ENCODE results near the gene C1QTNF8.

C1QTNF8 gene

DNA sequence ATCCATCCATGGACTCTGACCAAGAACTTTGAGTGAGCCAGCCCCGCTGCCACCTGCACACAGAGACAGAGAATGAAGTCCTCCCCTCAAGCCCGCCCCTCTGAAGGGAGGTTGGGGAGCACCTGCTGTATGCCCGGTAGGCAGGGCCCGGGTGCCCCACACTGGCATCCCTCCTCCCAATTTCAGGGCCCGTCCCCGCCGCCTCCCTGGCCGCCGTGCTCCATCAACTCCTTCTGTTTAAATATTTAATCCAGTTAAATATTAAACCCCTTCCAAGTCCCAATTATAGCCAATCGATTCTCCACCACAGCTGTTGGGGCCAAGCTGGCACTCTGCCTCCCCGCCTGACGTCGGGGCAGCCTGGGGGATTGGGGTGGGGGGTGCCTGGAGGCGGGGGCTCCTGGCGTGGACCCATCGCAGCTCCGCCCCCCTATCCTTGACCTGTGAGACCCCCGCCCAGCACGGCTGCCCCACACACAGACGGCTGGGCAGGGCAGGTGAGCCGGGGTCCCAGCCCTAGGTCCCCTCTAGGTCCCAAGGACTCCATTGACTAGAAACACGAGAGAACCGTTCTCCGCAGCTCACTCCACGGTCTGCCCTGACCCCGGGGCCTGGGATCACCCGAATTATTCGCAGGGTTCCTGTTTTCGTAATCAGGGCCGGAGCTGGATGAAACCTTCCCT lies 38.9 kb upstream of the C1QTNF8 start:
- H3K4me1 ChIP-seq (ENCODE audit: control insufficient read depth in 1 of 2, insufficient read depth in 2 of 2, low read length in 2 of 2), result no peaks in the 10 kb centered on the region
- H3K27ac ChIP-seq (ENCODE audit: low read length), result no peak overlapping the region
- no peaks in the 10 kb centered on the region for H3K36me3 ChIP-seq (ENCODE audit: control insufficient read depth in 1 of 2, insufficient read depth in 2 of 2, low read length in 2 of 2)
- no peaks in the 10 kb centered on the region for H3K9me3 ChIP-seq (ENCODE audit: control insufficient read depth in 1 of 2, low read length in 2 of 2)
- H3K27me3 ChIP-seq (ENCODE audit: low read depth, low read length), result no peaks in the 10 kb centered on the region
- no peak overlapping the region for H3K4me3 ChIP-seq (ENCODE audit: low read depth in 1 of 2, low read length in 2 of 2)

DNA sequence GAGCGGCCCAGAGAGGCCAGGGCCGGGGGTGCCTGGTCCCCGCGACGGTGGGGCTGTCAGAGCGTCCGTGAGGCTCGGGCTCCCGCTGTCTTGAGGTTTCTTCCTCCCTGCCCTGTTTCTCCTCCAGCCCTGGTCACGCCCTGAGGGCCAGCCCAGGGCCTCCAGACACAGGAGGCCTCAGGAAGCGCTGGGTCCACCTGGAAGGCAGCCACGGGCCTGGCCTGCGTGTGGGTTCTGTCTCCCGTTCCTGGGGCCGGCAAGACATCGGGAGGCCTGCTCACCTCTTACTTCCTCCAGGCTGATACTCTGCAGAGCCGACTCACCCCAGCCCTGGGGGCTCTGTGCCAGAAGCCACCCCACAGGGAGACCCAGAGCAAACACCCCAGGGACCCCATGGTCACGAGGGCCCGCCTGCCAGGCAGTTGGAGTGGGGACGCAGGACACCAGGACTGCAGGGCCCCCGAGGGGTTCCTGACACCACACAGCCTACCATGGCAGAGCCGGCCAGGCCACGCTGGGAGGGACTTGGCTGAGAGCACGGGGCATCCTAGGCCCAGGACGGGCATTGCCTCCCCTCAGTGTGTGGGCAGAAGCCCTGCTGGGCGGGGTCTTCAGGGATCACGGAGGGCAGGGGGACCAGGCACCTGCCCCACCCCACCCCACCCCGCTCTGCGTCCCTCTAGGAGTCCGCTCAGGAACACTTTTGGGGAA lies 37.9 kb upstream of the C1QTNF8 start:
- Histone ChIP-seq H3K27me3 (ENCODE audit: low read depth, low read length) (no peaks in the 10 kb centered on the region), H3K4me3 (ENCODE audit: low read depth in 1 of 2, low read length in 2 of 2) (no peak overlapping the region), H3K27ac (ENCODE audit: low read length) (no peak overlapping the region), H3K4me1 (ENCODE audit: control insufficient read depth in 1 of 2, insufficient read depth in 2 of 2, low read length in 2 of 2) (no peaks in the 10 kb centered on the region), H3K9me3 (ENCODE audit: control insufficient read depth in 1 of 2, low read length in 2 of 2) (no peaks in the 10 kb centered on the region), H3K36me3 (ENCODE audit: control insufficient read depth in 1 of 2, insufficient read depth in 2 of 2, low read length in 2 of 2) (no peaks in the 10 kb centered on the region)

DNA sequence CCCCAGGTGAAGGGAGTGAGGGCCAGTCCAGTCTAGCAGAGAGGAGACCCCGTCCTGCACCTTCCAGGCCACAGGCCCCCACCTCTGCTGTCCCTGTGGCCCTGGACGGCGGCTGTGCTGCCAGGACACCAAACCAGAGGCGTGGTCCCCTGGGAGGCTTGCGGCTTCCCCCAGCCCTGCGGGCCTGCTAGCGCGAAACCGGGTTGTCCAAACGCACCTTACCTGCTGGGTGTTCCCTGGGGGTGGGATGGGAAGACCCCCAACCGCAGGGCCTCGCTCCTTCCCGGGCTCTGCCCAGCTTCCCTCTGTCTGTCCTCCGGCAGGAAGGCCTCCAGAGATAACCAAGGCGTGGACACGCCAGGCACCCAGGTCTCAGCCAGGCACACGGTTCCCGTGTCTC lies 37.2 kb upstream of the C1QTNF8 start:
- no peaks in the 10 kb centered on the region for H3K9me3 ChIP-seq (ENCODE audit: control insufficient read depth in 1 of 2, low read length in 2 of 2)

DNA sequence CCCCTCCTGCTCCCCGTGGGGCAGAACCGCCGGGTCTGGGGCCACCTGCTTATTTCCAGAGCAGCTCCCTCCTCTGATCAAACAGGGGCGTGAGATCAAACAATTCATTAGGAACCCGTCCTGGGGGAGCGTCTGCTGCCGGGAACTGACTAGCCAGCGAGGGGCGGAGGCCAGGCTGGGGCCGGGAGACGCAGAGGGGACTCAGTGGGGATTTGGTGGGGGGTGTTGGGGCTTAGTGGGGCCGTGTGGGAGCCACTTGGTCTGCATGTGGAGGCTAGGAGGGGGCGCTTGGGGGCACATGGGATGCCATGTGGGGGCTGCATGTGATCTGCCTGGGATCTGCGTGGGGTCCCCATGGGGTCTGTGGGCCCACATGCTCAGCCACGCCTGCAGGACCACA lies 36.4 kb upstream of the C1QTNF8 start:
- Histone ChIP-seq H3K4me1 (ENCODE audit: control insufficient read depth in 1 of 2, insufficient read depth in 2 of 2, low read length in 2 of 2) (no peaks in the 10 kb centered on the region), H3K36me3 (ENCODE audit: control insufficient read depth in 1 of 2, insufficient read depth in 2 of 2, low read length in 2 of 2) (no peaks in the 10 kb centered on the region), H3K27ac (ENCODE audit: low read length) (no peak overlapping the region), H3K9me3 (ENCODE audit: control insufficient read depth in 1 of 2, low read length in 2 of 2) (no peaks in the 10 kb centered on the region), H3K4me3 (ENCODE audit: low read depth in 1 of 2, low read length in 2 of 2) (no peak overlapping the region), H3K27me3 (ENCODE audit: low read depth, low read length) (no peaks in the 10 kb centered on the region)

More for the DNA sequence above, 37.2 kb upstream of the C1QTNF8 start:
- Histone ChIP-seq H3K4me1 (ENCODE audit: control insufficient read depth in 1 of 2, insufficient read depth in 2 of 2, low read length in 2 of 2) (no peaks in the 10 kb centered on the region), H3K27ac (ENCODE audit: low read length) (no peak overlapping the region), H3K36me3 (ENCODE audit: control insufficient read depth in 1 of 2, insufficient read depth in 2 of 2, low read length in 2 of 2) (no peaks in the 10 kb centered on the region), H3K4me3 (ENCODE audit: low read depth in 1 of 2, low read length in 2 of 2) (no peak overlapping the region), H3K27me3 (ENCODE audit: low read depth, low read length) (no peaks in the 10 kb centered on the region)

DNA sequence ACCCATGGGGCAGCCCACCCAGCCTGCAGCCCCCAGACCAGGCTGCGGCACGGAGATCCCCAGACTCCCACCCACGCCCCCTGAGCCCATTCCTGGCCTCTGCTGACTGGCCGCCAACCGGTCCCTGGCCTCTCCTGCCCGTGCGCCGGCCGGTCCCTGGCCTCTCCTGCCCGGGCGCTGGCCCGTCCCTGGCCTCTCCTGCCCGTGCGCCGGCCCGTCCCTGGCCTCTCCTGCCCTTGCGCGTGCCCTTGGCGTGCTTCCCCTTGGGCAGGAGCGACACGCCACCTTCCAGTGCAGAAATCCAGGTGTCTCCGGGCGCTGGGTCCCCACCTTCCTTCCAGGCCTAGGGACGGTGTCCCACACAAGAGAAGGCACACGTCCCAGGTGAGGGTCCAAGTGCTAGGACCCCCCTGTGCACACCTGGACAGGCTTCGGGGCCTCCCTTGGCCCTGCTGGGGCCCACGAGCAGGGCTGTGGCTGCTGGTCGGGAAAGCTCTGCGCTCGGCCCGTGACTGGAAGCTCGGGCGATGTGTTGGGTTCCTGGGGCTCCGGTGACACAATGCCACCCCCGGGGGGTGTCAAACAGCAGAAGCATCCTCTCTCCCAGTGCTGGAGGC lies 35.4 kb upstream of the C1QTNF8 start:
- H3K4me3 ChIP-seq (ENCODE audit: low read depth in 1 of 2, low read length in 2 of 2), result no peak overlapping the region
- H3K9me3 ChIP-seq (ENCODE audit: control insufficient read depth in 1 of 2, low read length in 2 of 2), result no peaks in the 10 kb centered on the region
- no peak overlapping the region for H3K27ac ChIP-seq (ENCODE audit: low read length)
- H3K36me3 ChIP-seq (ENCODE audit: control insufficient read depth in 1 of 2, insufficient read depth in 2 of 2, low read length in 2 of 2), result no peaks in the 10 kb centered on the region
- no peaks in the 10 kb centered on the region for H3K27me3 ChIP-seq (ENCODE audit: low read depth, low read length)
- H3K4me1 ChIP-seq (ENCODE audit: control insufficient read depth in 1 of 2, insufficient read depth in 2 of 2, low read length in 2 of 2), result no peaks in the 10 kb centered on the region

DNA sequence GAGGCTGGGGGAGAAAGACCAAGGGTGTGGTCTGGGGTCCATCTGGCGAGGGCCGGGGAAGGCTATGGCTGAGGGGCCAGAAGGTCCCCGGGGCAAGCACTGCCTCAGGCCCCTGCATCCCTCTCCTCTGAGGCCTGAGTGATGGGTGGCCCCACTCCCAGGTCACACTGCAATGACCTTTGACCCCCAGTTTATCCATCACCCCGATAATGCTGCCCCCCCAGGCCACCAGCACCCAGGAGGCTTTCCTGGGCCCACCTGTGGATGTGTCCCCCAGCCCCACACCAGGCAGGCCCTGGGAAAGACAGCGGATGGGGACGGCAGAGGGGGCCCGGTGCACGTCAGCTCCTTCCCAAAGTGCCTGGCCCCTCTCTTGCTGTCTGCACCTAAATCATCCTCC lies 34.3 kb upstream of the C1QTNF8 start:
- no peak overlapping the region for H3K27ac ChIP-seq (ENCODE audit: low read length)
- no peak overlapping the region for H3K4me3 ChIP-seq (ENCODE audit: low read depth in 1 of 2, low read length in 2 of 2)
- H3K36me3 ChIP-seq (ENCODE audit: control insufficient read depth in 1 of 2, insufficient read depth in 2 of 2, low read length in 2 of 2), result no peaks in the 10 kb centered on the region
- no peaks in the 10 kb centered on the region for H3K9me3 ChIP-seq (ENCODE audit: control insufficient read depth in 1 of 2, low read length in 2 of 2)
- no peaks in the 10 kb centered on the region for H3K27me3 ChIP-seq (ENCODE audit: low read depth, low read length)
- peaks cover 0 to 4% of the 10 kb centered on the region in 2 donors for H3K4me1 ChIP-seq (ENCODE audit: control insufficient read depth in 1 of 2, insufficient read depth in 2 of 2, low read length in 2 of 2)

DNA sequence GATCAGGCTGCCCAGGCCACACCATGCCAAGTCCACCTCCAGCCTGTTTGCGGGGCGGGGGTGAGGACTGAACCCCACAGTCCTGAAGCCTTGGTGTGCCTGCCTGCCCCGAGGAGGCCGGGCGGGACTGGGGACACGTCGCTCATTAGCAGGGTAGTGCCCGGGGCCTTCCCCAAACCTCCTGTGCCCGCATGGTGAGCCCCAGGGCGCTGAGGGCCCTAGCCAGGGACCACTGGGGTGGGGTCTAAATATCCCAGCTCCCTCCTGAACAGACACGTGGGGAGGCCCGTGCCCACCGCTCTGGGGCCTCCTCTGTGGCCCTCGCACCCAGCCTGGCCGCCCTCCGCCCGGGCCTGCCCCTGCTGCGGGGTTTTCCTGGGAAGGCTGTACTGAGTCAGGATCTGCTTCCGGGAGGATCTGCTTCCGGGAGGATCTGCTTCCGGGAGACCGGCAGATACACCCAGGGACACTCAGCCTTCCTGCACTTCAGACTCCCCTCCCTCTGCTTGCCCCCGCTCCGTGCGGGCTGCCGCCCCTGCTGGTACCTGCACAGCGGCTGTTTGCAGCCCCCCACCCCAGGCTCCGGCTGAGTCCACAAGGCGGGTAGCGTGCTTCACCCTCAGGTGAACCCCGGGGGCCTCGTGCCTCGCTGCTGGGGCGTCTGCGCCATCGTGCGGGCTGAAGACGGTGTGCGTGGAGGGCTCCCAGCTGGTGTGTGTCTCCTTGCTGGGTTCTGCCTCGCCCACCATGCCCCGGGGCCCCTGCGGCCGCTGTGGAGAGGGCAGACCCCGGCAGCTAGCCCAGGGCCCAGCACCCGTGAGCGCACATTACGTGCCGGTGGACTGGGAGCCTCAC lies 33.3 kb upstream of the C1QTNF8 start:
- Histone ChIP-seq H3K4me3 (ENCODE audit: low read depth in 1 of 2, low read length in 2 of 2) (no peak overlapping the region), H3K27me3 (ENCODE audit: low read depth, low read length) (no peaks in the 10 kb centered on the region), H3K4me1 (ENCODE audit: control insufficient read depth in 1 of 2, insufficient read depth in 2 of 2, low read length in 2 of 2) (peaks cover 0 to 7% of the 10 kb centered on the region in 2 donors), H3K27ac (ENCODE audit: low read length) (no peak overlapping the region), H3K36me3 (ENCODE audit: control insufficient read depth in 1 of 2, insufficient read depth in 2 of 2, low read length in 2 of 2) (no peaks in the 10 kb centered on the region), H3K9me3 (ENCODE audit: control insufficient read depth in 1 of 2, low read length in 2 of 2) (no peaks in the 10 kb centered on the region)

DNA sequence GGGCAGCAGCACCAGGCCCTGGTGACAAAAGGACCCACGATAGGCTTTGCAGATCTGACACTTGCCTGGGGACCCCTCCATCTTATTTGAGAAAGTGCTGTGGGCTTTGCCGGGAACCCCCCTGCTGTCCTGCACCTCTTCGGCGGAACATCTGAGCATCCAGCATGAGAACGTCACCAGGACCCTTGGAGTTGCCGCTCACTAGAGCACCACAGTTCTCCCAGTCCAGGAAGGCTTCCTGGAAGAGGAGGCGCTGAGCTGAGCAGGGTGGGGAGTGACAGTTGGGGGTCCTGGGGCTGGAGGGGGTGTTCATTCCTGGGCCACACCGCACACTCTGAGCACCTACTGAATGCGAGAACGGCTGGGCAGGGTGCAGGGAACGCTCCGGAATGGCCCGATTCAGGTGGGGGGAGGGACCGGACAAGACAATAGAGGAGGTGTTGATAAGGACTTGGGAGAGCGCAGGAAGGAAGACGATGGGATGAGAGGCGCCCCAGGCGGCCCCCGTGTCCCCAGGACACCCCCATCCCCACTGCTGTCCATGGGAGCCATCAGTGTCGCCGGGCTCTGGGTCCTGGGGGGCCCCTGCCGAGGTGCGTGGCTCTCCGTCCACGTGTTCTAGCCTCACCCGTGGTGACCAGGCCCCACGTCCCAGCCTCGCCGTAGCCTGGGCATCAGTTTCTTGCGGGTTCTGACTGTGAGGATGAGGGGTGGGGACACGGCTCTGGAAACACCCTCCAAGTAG lies 32.1 kb upstream of the C1QTNF8 start:
- Histone ChIP-seq H3K27ac (ENCODE audit: low read length) (no peak overlapping the region), H3K4me3 (ENCODE audit: low read depth in 1 of 2, low read length in 2 of 2) (no peak overlapping the region), H3K27me3 (ENCODE audit: low read depth, low read length) (no peaks in the 10 kb centered on the region), H3K4me1 (ENCODE audit: control insufficient read depth in 1 of 2, insufficient read depth in 2 of 2, low read length in 2 of 2) (peaks cover 0 to 7% of the 10 kb centered on the region in 2 donors), H3K36me3 (ENCODE audit: control insufficient read depth in 1 of 2, insufficient read depth in 2 of 2, low read length in 2 of 2) (no peaks in the 10 kb centered on the region), H3K9me3 (ENCODE audit: control insufficient read depth in 1 of 2, low read length in 2 of 2) (no peaks in the 10 kb centered on the region)

DNA sequence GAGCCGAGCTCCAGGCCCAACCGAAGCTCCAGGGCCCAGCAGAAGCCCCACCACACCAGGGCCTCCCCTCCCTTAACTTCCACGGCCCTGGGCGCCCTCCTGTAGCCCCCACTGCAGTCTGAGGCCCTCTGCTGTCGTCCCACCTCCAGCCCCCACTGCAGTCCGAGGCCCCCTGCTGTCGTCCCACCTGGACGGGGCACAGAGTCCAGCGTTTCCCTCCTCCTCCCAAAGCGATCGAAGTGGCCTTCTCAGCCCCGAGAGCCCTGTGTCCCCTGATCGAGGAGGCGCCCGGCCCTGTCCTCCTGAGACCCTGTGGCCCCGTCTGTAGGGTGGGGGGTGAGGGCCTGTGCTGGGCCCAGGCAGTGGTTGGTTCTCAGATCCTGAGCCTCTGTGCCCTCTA lies 31.1 kb upstream of the C1QTNF8 start:
- no peak overlapping the region for H3K27ac ChIP-seq (ENCODE audit: low read length)
- H3K9me3 ChIP-seq (ENCODE audit: control insufficient read depth in 1 of 2, low read length in 2 of 2), result no peaks in the 10 kb centered on the region
- H3K4me1 ChIP-seq (ENCODE audit: control insufficient read depth in 1 of 2, insufficient read depth in 2 of 2, low read length in 2 of 2), result peaks cover 0 to 7% of the 10 kb centered on the region in 2 donors
- H3K27me3 ChIP-seq (ENCODE audit: low read depth, low read length), result no peaks in the 10 kb centered on the region
- no peak overlapping the region for H3K4me3 ChIP-seq (ENCODE audit: low read depth in 1 of 2, low read length in 2 of 2)
- H3K36me3 ChIP-seq (ENCODE audit: control insufficient read depth in 1 of 2, insufficient read depth in 2 of 2, low read length in 2 of 2), result no peaks in the 10 kb centered on the region

DNA sequence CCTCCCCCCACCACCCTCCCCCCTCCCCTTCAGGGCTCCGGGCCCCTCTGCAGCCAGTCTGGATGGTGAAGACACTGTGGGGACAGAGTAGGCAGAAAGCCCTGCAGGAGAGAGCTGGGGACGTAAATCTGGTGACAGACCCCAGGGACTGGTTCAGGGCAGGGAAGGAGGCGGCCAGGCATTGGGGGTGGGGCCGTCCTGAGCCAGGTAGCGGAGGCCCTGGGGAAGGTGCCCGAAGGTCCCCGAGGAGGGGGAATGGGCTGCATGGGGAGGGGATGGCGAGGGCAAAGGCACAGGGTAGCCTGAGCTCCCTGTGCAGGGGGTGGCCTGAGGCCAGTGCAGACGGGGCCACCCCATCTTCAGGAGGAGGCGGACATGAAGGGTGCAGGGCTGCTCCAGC lies 30.5 kb upstream of the C1QTNF8 start:
- Histone ChIP-seq H3K36me3 (ENCODE audit: control insufficient read depth in 1 of 2, insufficient read depth in 2 of 2, low read length in 2 of 2) (no peaks in the 10 kb centered on the region), H3K9me3 (ENCODE audit: control insufficient read depth in 1 of 2, low read length in 2 of 2) (no peaks in the 10 kb centered on the region), H3K27me3 (ENCODE audit: low read depth, low read length) (no peaks in the 10 kb centered on the region), H3K4me1 (ENCODE audit: control insufficient read depth in 1 of 2, insufficient read depth in 2 of 2, low read length in 2 of 2) (peaks cover 0 to 7% of the 10 kb centered on the region in 2 donors), H3K27ac (ENCODE audit: low read length) (no peak overlapping the region), H3K4me3 (ENCODE audit: low read depth in 1 of 2, low read length in 2 of 2) (no peak overlapping the region)
